ENCODE measurements around the gene TMEM63C.
A peak's percentile ranks its signal among the peaks of the same experiment; 100 is the strongest.

Gene TMEM63C

GRCh38 chr14:77200406-77200985 lies 18.9 kb downstream of the TMEM63C start:
- no peak for DNase-seq

GRCh38 chr14:77201696-77202095 lies 20.1 kb downstream of the TMEM63C start:
- DNase-seq: no peak

DNA sequence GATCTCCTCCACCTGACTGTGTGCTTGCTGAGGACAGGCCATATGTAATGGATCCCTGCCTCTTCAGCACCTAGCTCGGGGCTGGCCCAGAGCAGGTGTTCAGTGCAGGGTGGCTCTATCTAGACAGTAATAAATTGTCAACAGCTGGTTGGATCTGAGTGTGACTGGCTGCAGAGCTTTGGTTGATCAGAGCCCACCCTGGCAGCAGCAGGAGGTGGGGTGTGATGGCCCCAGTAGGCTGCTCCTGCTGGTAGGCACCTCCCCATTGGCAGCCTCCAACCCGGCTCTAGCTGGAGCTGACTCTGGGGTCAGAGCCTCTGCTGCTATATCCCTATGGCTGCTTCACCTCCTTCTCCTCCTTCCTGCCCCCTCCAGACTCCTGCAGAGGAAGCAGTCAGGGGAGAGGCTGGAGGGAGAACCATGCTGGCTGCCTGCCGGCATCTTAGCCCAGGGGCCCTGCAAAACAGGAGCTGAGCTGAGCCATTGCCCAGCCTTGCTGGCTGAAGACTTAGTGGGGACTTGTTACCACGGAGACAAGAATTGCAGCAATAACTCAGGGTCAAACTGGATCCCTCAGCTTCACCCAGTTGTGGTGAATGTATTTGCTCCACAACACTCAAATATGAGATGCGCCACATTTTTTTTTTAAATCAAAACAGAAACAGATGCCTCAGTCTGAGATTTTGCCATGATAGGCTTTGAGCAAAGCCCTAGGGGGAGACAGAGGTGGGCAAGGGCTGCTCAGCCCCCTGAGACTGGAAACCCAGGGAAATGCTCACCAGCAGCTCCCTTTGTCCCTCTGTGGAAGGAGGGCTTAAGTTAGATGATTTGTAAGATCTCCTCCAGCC lies 22.2 kb downstream of the TMEM63C start:
- DNase-seq: peak; percentile 47

GRCh38 chr14:77204459-77204771 lies 22.8 kb downstream of the TMEM63C start:
- DNase-seq: peak; percentile 94

- no peak for DNase-seq
These were observed 23.3 kb downstream of the TMEM63C start for GRCh38 chr14:77204907-77205306.

GRCh38 chr14:77205566-77205965 lies 24.0 kb downstream of the TMEM63C start:
- DNase-seq: no peak

DNA sequence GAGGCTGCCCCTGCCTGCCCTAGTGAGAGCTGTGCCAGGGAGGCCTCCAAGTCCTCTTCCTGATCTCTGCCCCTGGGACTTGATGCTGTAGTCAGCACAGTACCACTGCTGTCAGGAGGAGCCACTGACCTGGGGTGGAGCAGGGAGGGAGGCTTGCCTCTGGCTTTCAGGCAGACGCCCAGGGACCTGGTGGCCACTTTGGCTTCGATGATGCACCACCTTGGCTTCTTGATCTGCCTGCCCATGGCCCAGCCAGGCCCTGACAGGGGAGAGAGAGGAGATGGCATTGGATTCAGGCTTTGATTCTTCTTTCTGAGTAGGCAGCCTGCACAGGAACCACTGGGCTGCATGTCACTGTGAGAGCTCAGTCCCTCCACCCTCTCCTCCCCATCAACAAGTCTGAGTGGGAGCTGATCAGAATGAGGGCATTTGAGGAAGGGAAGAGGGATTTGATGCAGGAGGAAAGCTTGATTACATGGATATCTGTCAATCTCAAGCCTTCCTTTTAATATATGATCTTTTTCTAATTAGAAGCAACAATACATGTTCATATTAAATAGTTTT lies 24.7 kb downstream of the TMEM63C start:
- DNase-seq: no peak

DNA sequence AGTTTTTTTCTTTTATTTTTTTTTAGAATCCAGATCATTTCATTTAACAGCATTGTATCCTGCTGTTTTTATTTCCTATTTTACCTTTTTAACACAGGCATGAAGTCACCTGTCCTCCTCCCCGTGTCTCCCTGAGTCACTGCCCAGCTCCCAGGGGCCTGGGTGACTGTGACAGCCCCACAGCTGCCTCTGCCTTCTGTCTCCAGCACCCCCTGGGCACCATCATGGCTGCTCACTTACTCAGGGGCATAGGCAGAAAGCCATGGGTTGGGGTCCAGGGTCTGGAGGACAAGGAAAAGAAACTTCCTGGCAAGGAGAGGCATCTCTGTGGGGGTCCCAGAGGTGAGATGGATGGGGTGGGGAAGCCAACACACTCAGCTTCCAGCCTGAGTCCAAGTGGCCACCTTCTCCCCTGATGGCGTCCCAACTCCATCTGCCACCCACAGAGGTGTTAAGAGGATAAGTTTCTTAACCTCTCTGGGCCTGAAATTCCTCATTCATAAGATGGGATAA lies 25.3 kb downstream of the TMEM63C start:
- no peak for DNase-seq

- DNase-seq: peak; percentile 74
These were observed 26.8 kb downstream of the TMEM63C start for GRCh38 chr14:77208291-77208978.

DNA sequence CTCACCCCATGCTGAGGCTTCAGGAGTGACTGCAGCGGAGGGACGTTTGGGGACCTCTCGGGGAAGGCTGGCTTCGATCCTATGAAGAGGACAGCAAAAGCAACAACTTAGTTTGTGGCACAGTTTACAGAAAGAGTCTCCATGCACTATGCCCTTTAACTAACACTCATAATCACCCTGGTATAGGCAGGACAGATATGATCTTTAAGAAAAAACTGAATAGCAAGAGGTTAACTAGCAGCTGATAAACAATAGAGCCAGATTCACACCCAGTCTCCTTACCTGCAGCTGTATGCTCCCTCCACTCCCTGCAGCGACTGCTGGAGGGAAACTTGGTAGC lies 27.4 kb downstream of the TMEM63C start:
- DNase-seq: no peak

- no peak for DNase-seq
These were observed 30.7 kb downstream of the TMEM63C start for GRCh38 chr14:77212097-77212870.

GRCh38 chr14:77212943-77213678 lies 31.5 kb downstream of the TMEM63C start:
- peak; percentile 68 for DNase-seq

DNA sequence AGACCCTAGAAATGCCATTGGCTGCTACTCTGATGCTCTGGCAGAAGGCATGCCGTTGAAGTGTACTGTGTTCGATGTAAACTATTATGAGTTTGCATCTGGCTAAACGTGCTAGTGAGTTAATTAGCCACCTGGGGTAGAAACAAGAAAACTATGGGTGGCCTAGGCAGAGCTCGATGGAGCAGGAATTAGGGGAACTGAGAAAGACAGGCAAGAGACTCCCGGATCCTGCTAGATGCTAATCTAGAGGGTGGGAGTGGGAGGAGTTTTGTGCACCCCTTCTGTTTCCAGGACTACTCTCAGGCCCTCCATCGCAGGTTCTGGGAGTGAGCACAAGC lies 32.0 kb downstream of the TMEM63C start:
- no peak for DNase-seq

GRCh38 chr14:77214216-77214615 lies 32.6 kb downstream of the TMEM63C start:
- no peak for DNase-seq

DNA sequence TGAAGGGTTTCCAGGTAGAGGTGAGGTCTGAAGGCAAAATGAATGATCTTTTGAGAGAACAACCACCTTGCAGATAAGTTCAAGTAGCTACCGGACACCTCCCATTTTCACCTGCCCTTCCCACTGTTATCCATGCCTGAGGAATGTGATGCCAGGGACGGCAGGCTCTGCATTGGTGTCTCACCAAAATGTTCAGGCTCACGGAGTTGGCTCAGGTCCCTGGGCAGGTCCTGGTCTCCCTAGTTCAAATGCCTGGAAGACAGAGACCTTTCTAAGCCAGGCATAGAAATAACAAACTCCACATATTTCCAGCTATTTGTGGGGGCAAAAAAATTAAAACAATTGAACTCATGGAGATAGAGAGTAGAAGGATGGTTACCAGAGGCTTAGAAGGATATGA lies 36.0 kb downstream of the TMEM63C start:
- DNase-seq: no peak

DNA sequence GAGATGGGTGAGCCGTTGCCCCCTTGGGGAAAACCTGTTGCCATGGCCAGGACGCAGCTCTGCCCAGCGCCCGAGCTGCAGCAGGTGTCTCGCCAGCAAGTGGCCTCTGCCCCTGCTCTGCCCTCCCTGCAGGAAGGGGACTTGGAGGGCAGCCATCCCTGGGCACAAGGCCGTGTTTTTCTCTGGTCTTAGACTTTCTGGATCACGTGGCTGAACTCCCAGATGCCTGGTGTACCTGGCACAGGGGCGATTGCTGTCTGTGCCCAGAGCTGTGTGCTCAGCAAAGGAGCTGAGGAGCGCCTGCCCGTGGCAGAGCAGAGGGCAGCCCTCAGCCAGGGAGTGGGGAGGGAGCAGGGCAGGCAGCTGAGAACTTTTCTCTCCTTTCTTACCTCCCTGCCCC lies 38.0 kb downstream of the TMEM63C start:
- no peak for DNase-seq

- no peak for DNase-seq
These were observed 38.8 kb downstream of the TMEM63C start for GRCh38 chr14:77220246-77221017.

- DNase-seq: no peak
These were observed 39.8 kb downstream of the TMEM63C start for GRCh38 chr14:77221241-77221871.

DNA sequence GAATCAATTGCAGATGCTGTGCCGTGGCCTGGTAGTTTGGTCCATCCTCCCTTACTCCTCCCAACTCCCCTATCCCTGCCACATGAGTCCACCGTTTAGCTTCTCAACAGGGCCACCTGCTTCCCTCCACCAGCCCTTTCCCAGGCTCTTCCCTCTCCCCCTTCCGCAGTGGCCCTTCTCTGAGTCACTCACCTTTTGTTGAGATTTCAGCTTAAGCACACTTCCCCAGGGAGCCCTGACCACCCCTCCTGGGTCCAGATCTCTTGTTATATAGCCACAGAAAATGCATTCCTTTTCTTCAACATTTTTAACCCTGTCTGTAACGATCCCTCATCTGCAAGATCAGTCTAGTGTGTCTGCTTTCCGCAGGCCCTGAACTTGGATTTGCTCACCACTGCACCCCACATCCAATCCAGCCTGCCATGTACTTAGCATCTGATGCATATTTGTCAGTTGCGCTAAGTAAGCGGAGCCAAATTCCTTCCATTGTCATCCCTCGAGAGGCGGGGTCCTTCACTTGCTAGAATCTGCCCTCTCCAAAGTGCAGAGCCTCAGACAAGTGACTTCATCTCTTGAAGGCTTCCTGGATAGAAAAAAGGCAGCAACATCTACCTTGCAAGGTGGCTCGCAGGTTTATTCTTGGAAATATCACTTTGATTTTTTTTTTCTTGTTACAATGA lies 41.1 kb downstream of the TMEM63C start:
- no peak for DNase-seq

DNA sequence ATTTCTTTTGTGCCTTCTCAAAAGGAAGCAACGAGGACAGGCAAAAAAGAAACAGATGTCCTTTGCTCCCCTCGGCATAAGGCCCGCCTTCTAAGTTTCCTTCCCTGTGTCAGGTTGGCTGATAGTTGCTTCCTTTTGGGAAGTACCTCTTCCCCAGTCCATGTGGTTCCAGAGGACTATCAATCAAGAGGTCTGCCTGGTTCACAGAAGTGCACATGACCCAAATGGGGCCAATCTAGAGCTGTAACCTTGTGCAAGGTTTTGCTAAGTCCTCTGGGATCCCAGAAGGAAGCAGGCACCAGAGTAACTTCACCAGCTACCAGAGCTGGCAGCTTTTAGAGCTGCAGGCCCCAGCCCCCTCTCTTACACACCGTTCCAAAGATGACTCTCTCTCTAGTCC lies 42.6 kb downstream of the TMEM63C start:
- DNase-seq: no peak
